Kidney epithelial cell (primary cell): Measurements from ENCODE around the gene CAPN13. TPM values are rescaled to one million over a fixed set of nuclear protein-coding genes. Genes with fewer than 3 reads are reported as not detected.

Experiments
- DNase-seq: peaks from one replicate; pipeline ENCODE4 v3.0.0-alpha.2; 2010; ENCODE audit warnings: low read depth
- H3K27me3 ChIP-seq: 2 replicates; pipeline ENCODE4 v1.6.0; 2011; ENCODE audit warnings: low read length; ENCODE audit not compliant: control insufficient read depth, insufficient read depth
- H3K36me3 ChIP-seq: 2 replicates; pipeline ENCODE4 v1.5.1; 2011; ENCODE audit warnings: low read length; ENCODE audit not compliant: control insufficient read depth, insufficient read depth
- H3K4me3 ChIP-seq: 2 replicates; pipeline ENCODE4 v1.5.1; 2011; ENCODE audit warnings: low read depth, mild to moderate bottlenecking, control low read depth, low read length
- total RNA-seq: library from RNA; depleted of rRNA; stranded (reverse); fragments of >200 nt; gene quantifications from 2 replicates; pipeline ENCODE4 v1.2.3, GENCODE V29; 2015
- TF ChIP-seq, protein P1 (sequence below): IDR thresholded peaks from 2 replicates; pipeline ENCODE4 v1.5.1; 2011; ENCODE audit warnings: mild to moderate bottlenecking, moderate library complexity, low read length, control low read depth, inconsistent platforms; ENCODE audit not compliant: insufficient read depth, poor library complexity, severe bottlenecking

Gene CAPN13
- total RNA-seq, 1 donor from 2014 or later: not detected

DNA sequence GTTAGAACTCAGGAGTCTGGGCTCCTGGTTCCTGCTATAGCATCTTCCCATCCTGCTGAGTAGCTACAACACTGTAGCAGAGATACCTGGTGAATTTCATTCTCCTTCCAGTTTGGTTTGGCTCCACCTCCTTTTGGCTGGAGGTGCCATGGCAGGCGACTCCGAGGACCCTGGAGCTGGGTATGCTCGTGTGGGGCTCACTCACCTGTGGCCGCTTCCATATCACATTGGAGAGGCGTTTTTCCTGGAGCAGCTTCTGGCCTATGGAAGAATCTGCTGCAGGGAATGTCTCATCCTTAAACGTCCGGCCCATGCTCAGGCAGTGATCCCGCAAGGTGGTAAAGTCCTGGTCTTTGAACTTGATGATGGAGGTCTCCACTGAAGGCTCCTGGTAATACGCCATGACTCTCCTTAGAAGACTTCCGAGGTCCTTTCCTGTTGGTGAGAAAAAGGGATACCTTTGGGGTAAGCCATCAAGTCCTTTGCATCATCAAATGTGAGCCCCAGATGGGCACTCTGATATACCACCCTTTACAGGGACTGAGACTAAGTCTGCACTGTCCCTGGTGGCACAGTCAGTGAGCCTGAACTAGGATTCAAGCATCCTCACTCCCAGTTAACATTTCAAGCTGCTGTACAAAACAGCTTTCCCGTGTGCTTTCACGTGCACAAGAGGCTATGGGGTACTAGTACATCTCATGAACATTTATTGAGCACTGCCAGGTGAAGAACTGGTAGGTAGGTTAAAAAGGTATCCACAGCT, 20.1 kb downstream of the CAPN13 start:
- TF ChIP-seq, protein P1, sequence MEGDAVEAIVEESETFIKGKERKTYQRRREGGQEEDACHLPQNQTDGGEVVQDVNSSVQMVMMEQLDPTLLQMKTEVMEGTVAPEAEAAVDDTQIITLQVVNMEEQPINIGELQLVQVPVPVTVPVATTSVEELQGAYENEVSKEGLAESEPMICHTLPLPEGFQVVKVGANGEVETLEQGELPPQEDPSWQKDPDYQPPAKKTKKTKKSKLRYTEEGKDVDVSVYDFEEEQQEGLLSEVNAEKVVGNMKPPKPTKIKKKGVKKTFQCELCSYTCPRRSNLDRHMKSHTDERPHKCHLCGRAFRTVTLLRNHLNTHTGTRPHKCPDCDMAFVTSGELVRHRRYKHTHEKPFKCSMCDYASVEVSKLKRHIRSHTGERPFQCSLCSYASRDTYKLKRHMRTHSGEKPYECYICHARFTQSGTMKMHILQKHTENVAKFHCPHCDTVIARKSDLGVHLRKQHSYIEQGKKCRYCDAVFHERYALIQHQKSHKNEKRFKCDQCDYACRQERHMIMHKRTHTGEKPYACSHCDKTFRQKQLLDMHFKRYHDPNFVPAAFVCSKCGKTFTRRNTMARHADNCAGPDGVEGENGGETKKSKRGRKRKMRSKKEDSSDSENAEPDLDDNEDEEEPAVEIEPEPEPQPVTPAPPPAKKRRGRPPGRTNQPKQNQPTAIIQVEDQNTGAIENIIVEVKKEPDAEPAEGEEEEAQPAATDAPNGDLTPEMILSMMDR: no peak
- Histone ChIP-seq H3K27me3 (peaks cover 2% of the 10 kb centered on the region), H3K4me3 (no peak overlapping the region), H3K36me3 (no peaks in the 10 kb centered on the region)
- DNase-seq: no peak

DNA sequence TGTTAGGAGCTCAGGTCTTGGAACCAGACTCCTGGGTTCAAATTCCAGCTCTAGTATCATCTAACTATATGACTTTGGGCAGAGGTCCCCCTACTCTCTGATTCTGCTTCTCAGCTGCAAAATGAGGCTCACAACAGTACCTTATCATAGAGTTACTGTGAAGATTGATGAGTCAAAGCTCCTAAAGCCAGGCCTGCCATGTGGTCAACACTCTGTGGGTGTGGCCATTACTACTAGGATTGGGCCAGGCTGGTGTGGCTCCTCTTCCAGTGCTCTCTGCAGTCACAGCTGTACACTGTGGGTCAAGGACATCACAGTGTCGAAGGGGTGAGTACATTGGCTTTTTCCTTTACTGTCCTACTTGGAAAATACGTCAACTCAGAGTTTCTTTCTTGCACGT, 22.6 kb downstream of the CAPN13 start:
- TF ChIP-seq, protein P1: no peak
- DNase-seq: no peak
- H3K36me3 ChIP-seq: no peaks in the 10 kb centered on the region
- peaks cover 2% of the 10 kb centered on the region for H3K27me3 ChIP-seq
- H3K4me3 ChIP-seq: no peak overlapping the region

DNA sequence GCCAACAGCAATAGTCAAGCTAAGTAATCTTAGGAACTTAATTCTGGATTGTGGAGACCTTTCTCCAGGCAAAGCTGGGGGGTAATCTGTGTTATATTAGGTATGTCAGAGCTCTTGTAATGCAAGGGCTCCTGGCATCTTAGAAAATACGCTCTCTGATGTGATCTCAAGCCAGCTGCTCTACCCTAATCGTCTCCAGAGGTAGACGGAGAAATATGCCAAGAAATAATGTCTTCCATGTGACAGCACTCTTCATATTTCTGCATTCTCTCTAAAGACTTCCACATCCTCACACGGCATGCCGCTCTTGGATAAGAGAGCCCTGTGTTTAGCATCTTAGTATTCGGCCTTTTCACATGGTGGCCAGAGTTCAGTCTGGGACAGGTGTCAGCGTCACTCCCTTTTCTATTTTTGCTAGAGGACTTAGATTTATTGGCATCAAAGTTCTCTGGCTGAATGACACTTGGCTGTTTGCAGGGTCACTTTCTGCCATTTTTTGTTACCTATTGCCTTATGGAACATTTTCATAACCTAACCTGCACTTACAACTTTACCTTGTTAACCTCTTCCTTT, 25.2 kb downstream of the CAPN13 start:
- DNase-seq: no peak
- H3K27me3 ChIP-seq: no peaks in the 10 kb centered on the region
- TF ChIP-seq, protein P1: no peak
- H3K36me3 ChIP-seq: no peaks in the 10 kb centered on the region
- no peak overlapping the region for H3K4me3 ChIP-seq

DNA sequence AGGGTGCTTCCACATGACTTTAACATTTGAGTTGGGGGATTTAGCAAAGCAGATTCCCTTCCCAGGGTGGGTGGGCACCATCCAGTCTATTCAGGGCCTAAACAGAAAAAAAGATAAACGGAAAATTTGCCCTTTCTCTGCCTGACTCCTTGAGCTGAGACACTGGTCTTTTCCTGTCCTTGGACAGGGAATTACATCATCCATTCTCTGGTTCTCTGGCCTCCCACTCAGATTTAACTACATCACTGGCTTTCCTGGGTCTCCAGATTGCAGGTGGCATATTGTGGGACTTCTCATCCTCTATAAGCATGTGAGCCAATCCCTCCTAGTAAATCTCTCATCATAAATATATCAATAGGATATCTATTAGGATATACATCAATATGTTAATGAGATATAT, 25.8 kb downstream of the CAPN13 start:
- DNase-seq: no peak
- TF ChIP-seq, protein P1: no peak
- H3K27me3 ChIP-seq: no peaks in the 10 kb centered on the region
- no peak overlapping the region for H3K4me3 ChIP-seq
- H3K36me3 ChIP-seq: no peaks in the 10 kb centered on the region

DNA sequence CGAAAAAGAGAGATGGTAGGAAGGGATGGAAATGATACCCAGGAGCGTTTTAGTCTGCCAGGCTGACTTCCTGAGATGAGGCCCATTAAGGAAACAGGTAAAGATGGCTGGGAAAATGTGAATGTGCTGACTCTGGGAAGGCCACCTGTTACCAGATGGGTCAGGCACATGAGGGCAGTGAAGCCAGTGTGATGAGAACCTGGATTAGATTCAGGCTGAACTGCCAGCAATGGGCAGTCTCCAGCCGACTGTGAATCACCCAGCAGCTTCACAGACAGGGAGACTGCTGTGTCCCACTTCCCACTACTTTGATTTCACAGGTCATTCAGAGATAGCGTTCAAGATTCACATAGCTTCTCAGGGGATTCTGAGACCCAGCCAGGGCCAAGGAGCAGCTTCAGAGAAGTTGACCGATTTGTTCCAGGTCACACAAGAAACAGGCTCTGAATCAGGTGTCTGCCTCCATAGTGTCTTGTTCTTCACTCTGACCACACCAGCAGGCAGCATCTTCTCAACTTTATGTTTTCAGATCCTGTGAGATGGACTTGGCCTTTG, 26.4 kb downstream of the CAPN13 start:
- no peak overlapping the region for H3K4me3 ChIP-seq
- TF ChIP-seq, protein P1: no peak
- H3K27me3 ChIP-seq: no peaks in the 10 kb centered on the region
- no peaks in the 10 kb centered on the region for H3K36me3 ChIP-seq
- no peak for DNase-seq
